ENCODE data around the gene TTYH2.

The TTYH2 gene, protein sequence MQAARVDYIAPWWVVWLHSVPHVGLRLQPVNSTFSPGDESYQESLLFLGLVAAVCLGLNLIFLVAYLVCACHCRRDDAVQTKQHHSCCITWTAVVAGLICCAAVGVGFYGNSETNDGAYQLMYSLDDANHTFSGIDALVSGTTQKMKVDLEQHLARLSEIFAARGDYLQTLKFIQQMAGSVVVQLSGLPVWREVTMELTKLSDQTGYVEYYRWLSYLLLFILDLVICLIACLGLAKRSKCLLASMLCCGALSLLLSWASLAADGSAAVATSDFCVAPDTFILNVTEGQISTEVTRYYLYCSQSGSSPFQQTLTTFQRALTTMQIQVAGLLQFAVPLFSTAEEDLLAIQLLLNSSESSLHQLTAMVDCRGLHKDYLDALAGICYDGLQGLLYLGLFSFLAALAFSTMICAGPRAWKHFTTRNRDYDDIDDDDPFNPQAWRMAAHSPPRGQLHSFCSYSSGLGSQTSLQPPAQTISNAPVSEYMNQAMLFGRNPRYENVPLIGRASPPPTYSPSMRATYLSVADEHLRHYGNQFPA

GRCh38 chr17:74212913-74213791, at the start of gene TTYH2:
Gene TTYH2 (plus strand): TSS chr17:74213571. CDS start chr17:74213588, 17 bp downstream.
- Histone ChIP-seq H3K4me3 (ENCODE audit: low read depth, low read length) (peak within 1 kb of the TSS; percentile 79), H2AFZ (ENCODE audit: low read length, unreplicated experiment) (peak within 1 kb of the TSS; percentile 66), H3K36me3 (ENCODE audit: insufficient read depth, low read length) (no peaks in the 10 kb centered on the region)

DNA sequence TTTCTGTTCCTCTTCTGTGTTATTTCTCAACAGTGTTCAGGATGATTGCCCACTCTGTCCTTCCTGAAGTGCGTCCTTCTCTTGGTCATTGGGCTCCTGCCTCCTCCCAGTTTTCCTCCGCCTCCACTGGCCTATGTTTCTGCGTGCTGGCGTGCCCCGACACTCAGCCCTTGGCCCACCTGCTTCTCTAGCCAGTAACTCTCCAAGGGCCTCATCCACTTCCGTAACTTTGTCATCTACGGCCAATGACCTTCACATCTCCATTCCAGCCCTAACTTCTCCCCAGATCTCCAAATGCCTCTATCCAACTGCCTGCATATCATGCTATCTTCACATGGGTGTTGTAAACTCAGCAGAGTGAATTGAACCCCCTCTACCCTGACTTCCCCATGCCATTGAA, 49.5 kb upstream of the TTYH2 start:
- Histone ChIP-seq H3K36me3 (ENCODE audit: insufficient read depth, low read length) (no peaks in the 10 kb centered on the region), H2AFZ (ENCODE audit: low read length, unreplicated experiment) (no peak overlapping the region), H3K4me1 (ENCODE audit: control insufficient read depth, insufficient read depth, low read length, unreplicated experiment) (no peaks in the 10 kb centered on the region), H3K79me2 (ENCODE audit: control insufficient read depth, insufficient read depth, low read length, unreplicated experiment) (no peaks in the 10 kb centered on the region), H3K4me3 (ENCODE audit: low read depth, low read length) (no peak overlapping the region), H3K27me3 (ENCODE audit: insufficient read depth, low read length) (peaks cover 19% of the 10 kb centered on the region), H3K27ac (ENCODE audit: low read depth, low read length) (no peak overlapping the region)

More at GRCh38 chr17:74212913-74213791, at the start of gene TTYH2:
- Histone ChIP-seq H3K4me1 (ENCODE audit: control insufficient read depth, insufficient read depth, low read length, unreplicated experiment) (peaks cover 13% of the 10 kb centered on the region), H3K27ac (ENCODE audit: low read depth, low read length) (peak within 1 kb of the TSS; percentile 60; the same call in 1 of the 2 replicates), H3K79me2 (ENCODE audit: control insufficient read depth, insufficient read depth, low read length, unreplicated experiment) (peaks cover 3% of the 10 kb centered on the region), H3K27me3 (ENCODE audit: insufficient read depth, low read length) (no peaks in the 10 kb centered on the region)

DNA sequence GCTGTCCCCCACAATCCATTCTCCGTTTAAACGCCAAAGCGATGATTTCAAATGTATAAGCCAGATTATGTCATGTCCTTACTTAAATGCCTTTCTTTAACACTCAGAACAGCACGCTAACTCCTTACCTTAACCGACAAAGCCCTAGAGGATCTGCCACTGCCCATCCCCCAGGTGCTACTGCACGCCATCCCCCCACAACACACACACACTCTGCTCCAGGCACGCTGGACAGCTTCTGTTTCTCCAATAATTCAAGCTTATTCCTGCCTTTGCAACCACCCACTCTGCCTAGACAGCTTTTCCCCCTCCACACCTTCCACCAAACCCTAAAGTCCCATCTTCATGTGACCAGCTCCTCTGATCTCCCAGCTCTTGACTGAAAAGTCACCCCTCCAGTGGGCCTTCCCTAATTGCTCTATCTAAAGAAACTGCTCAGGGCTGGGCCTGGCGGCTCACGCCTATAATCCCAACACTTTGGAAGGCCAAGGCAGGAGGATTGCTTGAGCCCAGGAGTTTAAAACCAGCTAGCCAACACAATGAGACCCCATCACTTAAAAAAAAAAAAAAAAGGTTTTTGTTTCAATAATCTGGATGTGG, 48.8 kb upstream of the TTYH2 start:
- Histone ChIP-seq H3K79me2 (ENCODE audit: control insufficient read depth, insufficient read depth, low read length, unreplicated experiment) (no peaks in the 10 kb centered on the region), H2AFZ (ENCODE audit: low read length, unreplicated experiment) (no peak overlapping the region), H3K4me3 (ENCODE audit: low read depth, low read length) (no peak overlapping the region), H3K36me3 (ENCODE audit: insufficient read depth, low read length) (no peaks in the 10 kb centered on the region), H3K27me3 (ENCODE audit: insufficient read depth, low read length) (peaks cover 19% of the 10 kb centered on the region), H3K4me1 (ENCODE audit: control insufficient read depth, insufficient read depth, low read length, unreplicated experiment) (no peaks in the 10 kb centered on the region), H3K27ac (ENCODE audit: low read depth, low read length) (no peak overlapping the region)

GRCh38 chr17:74165797-74166365, 47.5 kb upstream of the TTYH2 start:
- H3K27me3 ChIP-seq (ENCODE audit: insufficient read depth, low read length), result peaks cover 19% of the 10 kb centered on the region

GRCh38 chr17:74170924-74171323, 42.4 kb upstream of the TTYH2 start:
- Histone ChIP-seq H3K79me2 (ENCODE audit: control insufficient read depth, insufficient read depth, low read length, unreplicated experiment) (no peaks in the 10 kb centered on the region), H3K4me1 (ENCODE audit: control insufficient read depth, insufficient read depth, low read length, unreplicated experiment) (no peaks in the 10 kb centered on the region), H3K4me3 (ENCODE audit: low read depth, low read length) (no peak overlapping the region)

More at GRCh38 chr17:74165797-74166365, 47.5 kb upstream of the TTYH2 start:
- Histone ChIP-seq H3K27ac (ENCODE audit: low read depth, low read length) (no peak overlapping the region), H3K4me3 (ENCODE audit: low read depth, low read length) (no peak overlapping the region), H3K36me3 (ENCODE audit: insufficient read depth, low read length) (no peaks in the 10 kb centered on the region), H3K79me2 (ENCODE audit: control insufficient read depth, insufficient read depth, low read length, unreplicated experiment) (no peaks in the 10 kb centered on the region), H2AFZ (ENCODE audit: low read length, unreplicated experiment) (no peak overlapping the region), H3K4me1 (ENCODE audit: control insufficient read depth, insufficient read depth, low read length, unreplicated experiment) (no peaks in the 10 kb centered on the region)

DNA sequence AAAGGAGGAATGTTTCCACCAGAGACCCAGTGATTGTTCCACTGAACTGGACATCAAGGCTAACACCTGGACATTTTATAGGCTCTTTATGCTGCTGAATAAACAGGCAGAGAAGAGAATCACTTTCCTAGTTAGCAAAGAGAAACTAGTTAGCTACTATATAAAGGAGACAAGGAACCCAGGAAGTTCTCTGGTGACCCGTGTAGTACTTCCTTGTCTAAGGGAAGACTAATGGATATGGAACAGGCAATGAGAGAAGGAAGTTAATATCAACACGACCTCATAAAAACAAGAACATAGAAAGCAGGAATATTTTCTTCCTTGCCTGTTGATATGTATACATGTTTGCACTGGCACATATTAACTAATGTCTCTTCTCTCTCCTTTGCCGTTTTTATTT, 40.7 kb upstream of the TTYH2 start:
- Histone ChIP-seq H3K36me3 (ENCODE audit: insufficient read depth, low read length) (no peaks in the 10 kb centered on the region), H3K4me3 (ENCODE audit: low read depth, low read length) (no peak overlapping the region), H3K27ac (ENCODE audit: low read depth, low read length) (no peak overlapping the region), H3K27me3 (ENCODE audit: insufficient read depth, low read length) (peaks cover 11% of the 10 kb centered on the region; the same call in 1 of the 2 replicates), H2AFZ (ENCODE audit: low read length, unreplicated experiment) (no peak overlapping the region), H3K4me1 (ENCODE audit: control insufficient read depth, insufficient read depth, low read length, unreplicated experiment) (no peaks in the 10 kb centered on the region), H3K79me2 (ENCODE audit: control insufficient read depth, insufficient read depth, low read length, unreplicated experiment) (no peaks in the 10 kb centered on the region)

More at GRCh38 chr17:74170924-74171323, 42.4 kb upstream of the TTYH2 start:
- Histone ChIP-seq H3K36me3 (ENCODE audit: insufficient read depth, low read length) (no peaks in the 10 kb centered on the region), H3K27ac (ENCODE audit: low read depth, low read length) (no peak overlapping the region), H2AFZ (ENCODE audit: low read length, unreplicated experiment) (no peak overlapping the region), H3K27me3 (ENCODE audit: insufficient read depth, low read length) (peaks cover 21% of the 10 kb centered on the region)

DNA sequence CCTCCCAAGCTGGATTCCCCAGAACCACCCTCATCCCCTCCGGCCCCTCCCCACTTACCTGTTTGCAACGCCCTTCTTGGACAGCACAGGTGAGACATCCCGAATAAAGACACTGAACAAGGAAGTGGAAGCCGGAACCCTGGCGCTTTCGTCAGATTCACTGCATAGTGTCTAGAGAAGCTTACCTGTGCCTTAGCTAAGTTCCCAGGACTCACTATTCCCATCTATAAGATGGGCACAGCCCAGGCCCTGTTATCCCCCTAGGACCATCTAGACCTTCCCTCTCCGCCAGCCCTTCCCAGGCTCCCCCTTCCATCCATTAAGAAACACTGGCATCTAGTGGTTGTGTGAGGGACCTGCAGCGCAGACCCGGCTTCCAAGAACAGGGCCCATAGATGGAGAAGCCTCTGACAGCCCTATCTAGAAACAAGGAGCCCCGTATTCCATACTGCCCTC, 36.8 kb upstream of the TTYH2 start:
- Histone ChIP-seq H3K79me2 (ENCODE audit: control insufficient read depth, insufficient read depth, low read length, unreplicated experiment) (no peaks in the 10 kb centered on the region), H3K4me3 (ENCODE audit: low read depth, low read length) (no peak overlapping the region), H3K27ac (ENCODE audit: low read depth, low read length) (no peak overlapping the region), H3K4me1 (ENCODE audit: control insufficient read depth, insufficient read depth, low read length, unreplicated experiment) (no peaks in the 10 kb centered on the region), H3K36me3 (ENCODE audit: insufficient read depth, low read length) (no peaks in the 10 kb centered on the region), H3K27me3 (ENCODE audit: insufficient read depth, low read length) (peaks cover 43% of the 10 kb centered on the region), H2AFZ (ENCODE audit: low read length, unreplicated experiment) (no peak overlapping the region)

- Histone ChIP-seq H3K27me3 (ENCODE audit: insufficient read depth, low read length) (peaks cover 47% of the 10 kb centered on the region), H3K4me1 (ENCODE audit: control insufficient read depth, insufficient read depth, low read length, unreplicated experiment) (no peaks in the 10 kb centered on the region)
These were observed 36.3 kb upstream of the TTYH2 start for GRCh38 chr17:74177018-74177450.

DNA sequence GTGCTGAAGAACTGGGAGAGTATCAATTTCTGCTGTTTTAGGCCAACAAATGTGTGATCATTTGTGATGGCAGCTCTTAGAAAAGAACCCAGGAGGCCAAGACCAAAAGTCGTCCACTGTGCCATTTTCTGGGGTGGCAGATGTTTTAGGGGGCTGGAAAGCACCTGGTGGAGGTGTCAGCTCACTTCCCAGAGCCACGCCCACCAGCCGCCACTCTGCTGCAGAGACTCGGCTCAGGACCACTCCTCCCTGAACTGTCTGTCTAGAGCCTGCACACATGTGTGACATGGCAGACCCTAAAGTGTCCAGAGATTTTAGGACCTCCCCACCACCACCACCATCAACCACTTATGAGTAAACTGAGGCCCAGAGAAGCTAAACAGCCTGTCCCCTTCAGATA, 33.8 kb upstream of the TTYH2 start:
- H2AFZ ChIP-seq (ENCODE audit: low read length, unreplicated experiment), result no peak overlapping the region
- no peak overlapping the region for H3K27ac ChIP-seq (ENCODE audit: low read depth, low read length)
- H3K4me3 ChIP-seq (ENCODE audit: low read depth, low read length), result no peak overlapping the region
- no peaks in the 10 kb centered on the region for H3K79me2 ChIP-seq (ENCODE audit: control insufficient read depth, insufficient read depth, low read length, unreplicated experiment)
- peaks cover 55% of the 10 kb centered on the region for H3K27me3 ChIP-seq (ENCODE audit: insufficient read depth, low read length)
- H3K4me1 ChIP-seq (ENCODE audit: control insufficient read depth, insufficient read depth, low read length, unreplicated experiment), result no peaks in the 10 kb centered on the region
- H3K36me3 ChIP-seq (ENCODE audit: insufficient read depth, low read length), result no peaks in the 10 kb centered on the region

More at GRCh38 chr17:74177018-74177450, 36.3 kb upstream of the TTYH2 start:
- Histone ChIP-seq H3K79me2 (ENCODE audit: control insufficient read depth, insufficient read depth, low read length, unreplicated experiment) (no peaks in the 10 kb centered on the region), H3K27ac (ENCODE audit: low read depth, low read length) (no peak overlapping the region), H2AFZ (ENCODE audit: low read length, unreplicated experiment) (no peak overlapping the region), H3K4me3 (ENCODE audit: low read depth, low read length) (no peak overlapping the region), H3K36me3 (ENCODE audit: insufficient read depth, low read length) (no peaks in the 10 kb centered on the region)

DNA sequence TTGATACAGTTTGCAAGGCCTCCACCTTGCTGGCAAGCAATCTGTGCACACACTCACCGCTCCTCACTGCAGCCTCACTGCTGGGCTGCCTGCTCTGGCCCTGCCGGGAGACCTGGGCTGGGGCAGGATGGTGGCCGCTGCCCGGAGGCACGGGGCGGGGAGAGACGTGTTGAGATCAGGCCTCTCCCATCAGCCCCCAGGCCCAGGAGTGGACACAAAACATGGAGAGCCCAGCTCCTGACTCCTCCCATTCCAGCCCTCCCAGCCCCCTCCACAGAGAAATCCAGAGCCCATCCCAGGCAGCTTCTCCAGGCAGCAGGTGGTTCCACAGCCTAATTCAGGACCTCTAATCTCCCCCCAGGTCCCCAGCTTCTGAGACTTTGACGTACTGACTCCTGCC, 33.0 kb upstream of the TTYH2 start:
- H3K36me3 ChIP-seq (ENCODE audit: insufficient read depth, low read length), result no peaks in the 10 kb centered on the region
- H3K27ac ChIP-seq (ENCODE audit: low read depth, low read length), result no peak overlapping the region
- no peak overlapping the region for H3K4me3 ChIP-seq (ENCODE audit: low read depth, low read length)
- peaks cover 55% of the 10 kb centered on the region for H3K27me3 ChIP-seq (ENCODE audit: insufficient read depth, low read length)
- H3K4me1 ChIP-seq (ENCODE audit: control insufficient read depth, insufficient read depth, low read length, unreplicated experiment), result no peaks in the 10 kb centered on the region
- H2AFZ ChIP-seq (ENCODE audit: low read length, unreplicated experiment), result no peak overlapping the region
- no peaks in the 10 kb centered on the region for H3K79me2 ChIP-seq (ENCODE audit: control insufficient read depth, insufficient read depth, low read length, unreplicated experiment)
